Measurements from ENCODE around the gene CD274.
"Not testable (repeated sequence)": the region's sequence is repeated elsewhere in the genome, so short reads cannot be mapped to it uniquely, and the experiment has no call there.

The CD274 gene

DNA sequence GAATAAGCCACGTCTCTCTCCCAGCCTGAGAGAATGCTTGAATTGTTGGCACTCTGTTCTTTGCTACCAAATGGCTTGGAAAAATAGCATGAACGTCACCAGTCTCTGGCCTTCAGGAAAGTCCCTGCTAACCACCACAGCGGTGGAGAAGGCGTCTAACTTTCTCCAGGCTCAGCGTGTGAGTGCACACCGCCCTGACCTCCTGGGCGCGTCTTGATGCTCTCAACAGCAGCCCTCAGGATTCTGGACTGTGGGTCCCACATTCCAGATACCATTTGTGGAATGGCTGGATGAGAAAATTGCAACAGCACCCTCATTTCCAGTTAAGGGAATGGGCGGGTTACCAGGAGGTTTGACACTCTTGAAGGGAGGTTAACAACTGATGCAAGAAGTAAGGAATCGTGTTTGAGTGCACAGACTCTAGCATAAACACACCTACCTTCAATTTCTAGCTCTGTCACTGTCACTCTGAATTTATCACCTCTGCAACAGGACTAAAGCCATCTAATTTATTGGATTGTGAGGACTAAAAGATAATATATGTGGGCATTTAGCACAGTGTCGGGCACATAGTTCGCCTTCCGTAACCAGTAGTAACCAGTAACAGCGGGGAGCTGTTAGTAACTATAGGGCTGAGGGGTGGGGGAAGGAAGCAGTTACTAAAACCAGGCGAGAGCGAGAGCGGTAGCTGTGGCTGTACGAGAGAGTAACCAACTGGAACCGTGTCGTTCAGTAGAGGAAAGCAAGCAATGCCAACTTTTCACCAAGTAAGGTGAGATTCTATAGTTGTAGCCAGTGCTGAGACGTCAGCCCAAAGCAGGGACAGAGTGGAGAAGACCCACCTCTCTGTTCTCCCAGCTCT, 11.8 kb upstream of the CD274 start:
- DNase-seq: no peak

DNA sequence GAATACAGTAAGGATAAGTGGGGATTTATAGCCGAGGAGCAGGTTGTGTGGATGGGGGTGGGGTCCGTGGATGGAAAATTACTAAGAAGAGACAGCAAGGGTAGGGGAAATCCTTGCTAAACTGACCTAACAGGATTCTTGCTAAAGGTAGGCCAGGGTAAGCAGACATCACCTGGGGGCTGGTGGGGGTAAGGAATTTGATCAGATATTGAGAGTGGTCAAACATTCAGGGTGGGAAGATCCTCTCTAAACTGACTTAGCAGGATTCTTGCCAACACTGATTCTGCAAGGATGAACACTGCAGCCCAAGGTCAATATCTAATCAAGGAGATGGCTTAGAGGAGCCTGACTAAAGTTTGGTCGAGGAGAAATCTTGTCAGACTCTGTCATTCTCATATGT, 9.9 kb upstream of the CD274 start:
- no peak for DNase-seq

DNA sequence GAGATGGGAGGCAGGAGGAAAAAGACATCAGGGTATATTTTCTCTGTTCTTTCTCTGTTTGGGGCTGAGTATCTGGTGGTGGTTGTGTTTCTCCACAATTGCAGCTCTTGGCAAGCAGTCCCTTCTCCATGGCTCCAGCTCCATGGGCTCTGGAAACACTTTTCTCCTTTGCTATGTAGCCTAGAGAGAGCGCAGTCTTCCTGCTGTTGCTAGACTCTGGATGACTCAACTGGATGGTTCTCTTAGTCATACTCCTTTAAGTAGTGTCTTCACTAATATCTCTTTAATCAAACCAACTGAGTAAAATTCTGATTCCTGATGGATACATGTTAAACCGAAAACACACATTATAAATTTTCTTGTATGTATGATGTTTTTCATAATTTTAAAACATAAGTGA, 9.3 kb upstream of the CD274 start:
- no peak for DNase-seq

- DNase-seq: peak; percentile 86
These were observed 7.8 kb upstream of the CD274 start for GRCh38 chr9:5442400-5443011.

DNA sequence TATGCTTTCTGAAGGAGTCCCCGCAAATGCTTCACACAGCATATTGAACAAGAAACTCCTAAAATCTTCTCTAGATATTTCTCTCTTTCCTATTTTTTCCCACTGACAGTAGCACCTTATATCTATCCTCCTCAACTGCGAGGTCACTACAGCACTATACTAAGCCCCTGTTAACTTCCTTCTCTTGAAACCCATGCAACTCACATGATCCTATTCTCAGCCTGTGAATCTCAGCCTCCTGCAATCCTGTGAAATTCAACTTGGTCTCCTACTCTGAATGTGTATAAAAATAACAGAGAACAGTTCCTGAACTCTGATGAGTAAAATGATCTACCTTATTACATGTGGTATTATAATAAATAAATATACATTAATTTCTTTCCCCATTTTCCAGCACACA, 6.5 kb upstream of the CD274 start:
- DNase-seq: no peak

GRCh38 chr9:5445096-5445495, 5.2 kb upstream of the CD274 start:
- not testable (repeated sequence) for DNase-seq

GRCh38 chr9:5445886-5446285, 4.5 kb upstream of the CD274 start:
- DNase-seq: no peak

GRCh38 chr9:5446451-5447236, 3.7 kb upstream of the CD274 start:
- peak; percentile 16 for DNase-seq

- DNase-seq: no peak
These were observed 3.0 kb upstream of the CD274 start for GRCh38 chr9:5447337-5447736.

- no peak for DNase-seq
These were observed 2.3 kb upstream of the CD274 start for GRCh38 chr9:5448016-5448415.

GRCh38 chr9:5448461-5449435, 1.6 kb upstream of the CD274 start:
- DNase-seq: no peak

DNA sequence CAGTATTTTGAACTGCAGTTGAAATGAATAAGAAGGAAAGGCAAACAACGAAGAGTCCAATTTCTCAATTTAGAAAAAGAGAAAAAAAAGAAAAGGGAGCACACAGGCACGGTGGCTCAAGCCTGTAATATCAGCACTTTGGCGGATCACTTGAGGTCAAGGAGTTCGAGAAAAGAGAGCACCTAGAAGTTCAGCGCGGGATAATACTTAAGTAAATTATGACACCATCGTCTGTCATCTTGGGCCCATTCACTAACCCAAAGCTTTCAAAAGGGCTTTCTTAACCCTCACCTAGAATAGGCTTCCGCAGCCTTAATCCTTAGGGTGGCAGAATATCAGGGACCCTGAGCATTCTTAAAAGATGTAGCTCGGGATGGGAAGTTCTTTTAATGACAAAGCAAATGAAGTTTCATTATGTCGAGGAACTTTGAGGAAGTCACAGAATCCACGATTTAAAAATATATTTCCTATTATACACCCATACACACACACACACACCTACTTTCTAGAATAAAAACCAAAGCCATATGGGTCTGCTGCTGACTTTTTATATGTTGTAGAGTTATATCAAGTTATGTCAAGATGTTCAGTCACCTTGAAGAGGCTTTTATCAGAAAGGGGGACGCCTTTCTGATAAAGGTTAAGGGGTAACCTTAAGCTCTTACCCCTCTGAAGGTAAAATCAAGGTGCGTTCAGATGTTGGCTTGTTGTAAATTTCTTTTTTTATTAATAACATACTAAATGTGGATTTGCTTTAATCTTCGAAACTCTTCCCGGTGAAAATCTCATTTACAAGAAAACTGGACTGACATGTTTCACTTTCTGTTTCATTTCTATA, 602 bp upstream of the CD274 start:
- DNase-seq: peak; percentile 20

DNA sequence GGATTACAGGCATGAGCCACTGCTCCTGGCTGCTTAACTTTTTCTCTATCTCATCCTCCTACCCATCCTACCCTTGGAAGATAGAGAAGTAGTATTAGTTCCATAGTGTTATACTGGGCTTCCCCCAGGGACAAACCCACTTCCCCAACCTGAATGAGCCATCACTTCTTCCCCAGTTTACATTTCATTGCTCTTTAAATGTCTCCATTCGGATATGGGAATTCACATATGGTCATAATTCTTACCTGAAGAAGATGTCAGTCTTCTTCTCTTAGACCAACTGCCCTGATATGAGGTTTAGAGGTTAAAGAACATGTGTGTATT, 1.9 kb downstream of the CD274 start:
- DNase-seq: no peak

- DNase-seq: peak; percentile 49
These were observed 2.7 kb downstream of the CD274 start for GRCh38 chr9:5453004-5453403.

GRCh38 chr9:5453673-5454072, 3.3 kb downstream of the CD274 start:
- peak; percentile 62 for DNase-seq

DNA sequence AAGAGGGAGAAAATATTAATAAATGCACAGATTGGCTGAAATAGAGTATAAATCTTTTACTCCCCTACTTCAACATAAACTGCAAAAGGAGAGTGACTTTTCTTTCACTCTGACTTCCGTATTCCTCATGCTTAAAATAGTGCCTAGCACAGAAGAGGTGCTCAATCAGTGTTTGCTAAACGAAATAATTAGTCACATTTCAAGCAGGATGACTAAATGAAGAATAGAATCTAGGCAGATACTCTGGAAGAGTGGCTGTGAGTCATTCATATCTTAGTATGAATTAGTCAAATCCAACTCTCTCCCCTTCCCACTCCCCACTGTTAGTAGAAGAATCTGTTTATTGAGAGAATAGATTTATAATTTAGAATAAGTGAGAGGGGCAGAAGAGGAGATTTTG, 4.8 kb downstream of the CD274 start:
- no peak for DNase-seq

DNA sequence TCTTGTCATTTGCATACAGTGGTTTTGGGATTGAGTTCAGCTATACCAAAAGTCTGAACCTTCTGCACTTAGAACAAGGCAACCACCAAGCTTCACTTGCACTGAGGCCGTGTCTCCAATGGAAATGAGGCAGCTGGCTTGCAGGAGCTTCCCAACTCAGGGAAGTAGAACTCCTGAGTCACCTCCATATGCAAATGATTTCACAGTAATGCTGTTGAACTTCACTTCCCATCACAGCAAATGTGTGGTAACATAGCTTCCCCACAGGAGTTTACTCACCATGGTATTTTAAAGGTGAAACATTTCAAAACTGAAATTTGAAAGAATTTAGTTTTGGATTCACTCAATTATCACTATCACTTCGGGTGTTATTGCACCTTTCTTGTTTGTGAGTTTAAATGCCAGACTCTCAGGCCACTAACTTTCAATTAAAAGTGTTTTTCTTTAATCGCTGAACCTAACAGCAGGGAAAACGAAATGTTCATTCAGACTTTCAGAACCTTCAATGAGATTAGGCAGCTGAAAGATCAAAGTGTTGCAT, 9.0 kb downstream of the CD274 start:
- DNase-seq: no peak

DNA sequence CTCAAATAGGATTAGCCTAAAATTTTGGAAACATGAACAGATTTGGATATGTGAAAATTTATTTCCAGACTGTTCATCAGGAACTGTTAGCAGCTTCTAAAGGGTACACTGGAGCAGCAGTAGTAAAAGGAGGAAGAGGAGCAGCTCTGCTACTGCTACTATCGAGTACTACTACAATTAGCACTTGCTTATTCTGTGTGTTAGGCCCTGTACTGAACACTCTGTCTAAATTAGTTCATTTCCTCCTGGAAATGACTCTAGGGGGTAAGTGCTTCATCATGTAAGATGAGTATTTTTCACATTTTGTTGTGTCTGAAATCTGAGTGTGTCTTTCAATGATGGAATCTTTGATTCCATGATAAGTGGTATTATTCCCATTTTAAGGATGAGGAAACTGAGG, 9.8 kb downstream of the CD274 start:
- DNase-seq: no peak

DNA sequence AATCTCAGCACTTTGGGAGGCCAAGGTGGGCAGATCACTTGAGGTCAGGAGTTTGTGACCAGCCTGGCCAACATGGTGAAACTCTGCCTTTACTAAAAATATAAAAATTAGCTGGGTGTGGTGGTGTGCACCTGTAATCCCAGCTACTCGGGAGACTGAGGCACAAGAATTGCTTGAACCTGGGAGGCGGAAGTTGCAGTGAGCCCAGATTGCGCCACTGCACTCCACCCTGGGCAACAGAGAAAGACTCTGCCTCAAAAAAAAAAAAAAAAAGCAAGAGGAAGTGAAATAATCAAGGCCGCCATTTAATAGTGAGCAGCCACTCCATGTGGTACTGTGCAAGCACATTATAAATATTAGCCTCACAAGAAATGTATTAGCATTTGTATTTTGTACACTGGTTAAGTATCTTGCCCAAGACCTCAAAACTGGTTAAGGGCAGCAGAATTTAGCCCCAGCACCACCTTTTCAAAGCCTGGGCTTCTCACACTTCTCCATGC, 14.5 kb downstream of the CD274 start:
- not testable (repeated sequence) for DNase-seq

- DNase-seq: no peak
These were observed 15.7 kb downstream of the CD274 start for GRCh38 chr9:5466005-5466404.

GRCh38 chr9:5466766-5467165, 16.4 kb downstream of the CD274 start:
- no peak for DNase-seq
